Non-pigmented ciliary epithelial cell (primary cell): ENCODE measurements around the gene PLPP4.

Experiments used
- DNase-seq: peaks from one replicate; pipeline ENCODE4 v3.0.0-alpha.2; 2010; ENCODE audit warnings: low read depth

PLPP4 gene

DNA sequence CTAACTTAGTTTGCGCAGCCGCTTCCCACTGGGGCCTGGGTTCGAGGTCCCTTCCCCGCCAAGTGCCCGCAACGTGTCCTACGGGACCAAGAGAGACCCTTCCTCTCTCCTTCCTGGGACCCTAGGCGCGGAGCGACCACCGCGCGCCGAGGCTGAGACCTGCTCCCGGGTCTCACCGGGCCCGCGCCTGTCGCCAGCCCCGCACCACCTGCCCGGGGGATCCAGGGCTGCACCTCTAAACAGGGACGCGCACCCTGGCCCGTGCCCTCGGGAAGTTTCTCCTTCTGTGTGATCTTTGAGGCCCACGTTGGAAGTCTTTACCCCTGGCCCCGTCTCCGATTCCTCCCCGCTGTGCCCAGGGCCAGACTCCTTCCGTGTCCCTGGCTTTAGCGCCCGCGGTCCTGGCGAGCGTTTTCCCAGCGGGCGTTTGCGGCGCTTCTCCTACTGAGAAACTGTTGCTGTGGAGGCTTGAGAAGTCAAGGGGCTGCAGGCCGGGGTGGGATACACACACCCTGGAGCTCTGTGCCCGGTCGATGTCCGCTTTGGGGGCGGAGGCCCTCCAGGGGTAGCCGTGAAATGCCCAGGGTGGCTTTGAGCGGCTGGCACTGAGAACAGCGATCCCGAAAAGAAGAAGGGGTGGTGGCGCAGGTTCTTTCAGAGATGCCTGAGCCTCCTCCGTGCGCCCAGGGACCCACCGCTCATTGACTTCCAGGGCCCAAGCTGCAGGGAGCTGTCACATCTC is 575 bp downstream of the PLPP4 start:
- no peak for DNase-seq

- no peak for DNase-seq
Measured at GRCh38 chr10:120458432-120458831, 1.4 kb downstream of the PLPP4 start.

- DNase-seq = no peak
Measured at GRCh38 chr10:120459185-120459584, 2.2 kb downstream of the PLPP4 start.

DNA sequence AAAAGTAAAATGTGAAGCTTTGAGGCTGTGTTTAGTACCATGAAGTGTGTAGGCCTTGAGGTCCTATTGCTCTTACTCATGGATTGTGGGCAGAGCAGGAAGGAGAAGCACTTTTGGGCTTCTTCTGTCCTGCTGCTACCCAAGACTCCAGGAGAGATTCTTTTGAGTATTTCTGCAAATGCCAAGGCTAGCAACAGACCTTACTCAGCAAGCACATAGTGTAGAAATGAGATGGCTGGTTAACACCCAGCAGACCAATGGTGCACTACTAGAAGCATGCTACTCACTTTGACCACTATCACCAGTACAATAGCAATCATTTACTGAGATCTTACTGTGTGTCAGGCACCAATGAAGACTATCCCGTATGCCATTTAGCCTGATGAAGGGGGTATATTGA is 3.2 kb downstream of the PLPP4 start:
- no peak for DNase-seq

DNA sequence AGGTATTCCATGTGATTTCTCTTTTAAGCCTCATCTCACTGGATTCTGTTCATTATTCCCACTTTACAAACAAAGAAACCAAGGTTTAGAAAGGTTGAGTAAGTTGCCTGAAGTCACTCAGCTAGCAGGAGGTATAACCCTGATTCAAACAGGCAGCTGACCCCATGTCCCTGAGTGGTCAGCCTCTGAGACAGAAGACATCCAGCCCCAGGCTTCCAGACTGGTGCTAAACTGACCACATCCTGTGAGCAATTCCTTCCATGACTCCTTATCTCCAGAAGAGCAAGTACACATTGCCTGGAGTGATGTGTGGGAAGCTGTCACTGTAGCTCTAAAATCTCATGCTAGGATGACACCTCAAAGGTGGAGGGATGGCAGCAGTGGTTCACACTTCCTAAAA is 3.7 kb downstream of the PLPP4 start:
- peak; percentile 99 for DNase-seq

- no peak for DNase-seq
Measured at GRCh38 chr10:120462018-120462682, 5.1 kb downstream of the PLPP4 start.

DNA sequence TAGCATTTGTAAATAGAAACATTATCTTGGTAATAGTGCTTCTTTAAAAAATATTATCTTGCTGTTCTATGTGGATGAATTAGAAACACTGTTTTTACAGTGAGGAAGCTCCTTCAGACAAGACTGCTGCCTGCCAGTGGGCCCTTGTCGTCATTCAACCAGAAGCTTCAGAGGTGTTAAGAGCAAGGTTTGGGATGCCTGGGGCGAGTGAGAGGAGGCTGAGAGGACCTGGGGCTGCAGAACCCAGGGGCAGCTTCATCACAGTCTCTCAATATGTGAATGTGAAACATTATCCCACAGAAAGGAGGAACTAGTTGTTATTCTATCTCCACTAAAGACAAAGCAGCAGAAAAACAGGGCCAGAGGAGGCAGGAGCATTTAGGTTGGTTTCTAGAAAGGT is 8.1 kb downstream of the PLPP4 start:
- no peak for DNase-seq

- DNase-seq = no peak
Measured at GRCh38 chr10:120466006-120466405, 9.0 kb downstream of the PLPP4 start.

GRCh38 chr10:120473593-120473992 is 16.6 kb downstream of the PLPP4 start:
- DNase-seq = no peak

GRCh38 chr10:120474956-120475355 is 17.9 kb downstream of the PLPP4 start:
- DNase-seq = no peak

DNA sequence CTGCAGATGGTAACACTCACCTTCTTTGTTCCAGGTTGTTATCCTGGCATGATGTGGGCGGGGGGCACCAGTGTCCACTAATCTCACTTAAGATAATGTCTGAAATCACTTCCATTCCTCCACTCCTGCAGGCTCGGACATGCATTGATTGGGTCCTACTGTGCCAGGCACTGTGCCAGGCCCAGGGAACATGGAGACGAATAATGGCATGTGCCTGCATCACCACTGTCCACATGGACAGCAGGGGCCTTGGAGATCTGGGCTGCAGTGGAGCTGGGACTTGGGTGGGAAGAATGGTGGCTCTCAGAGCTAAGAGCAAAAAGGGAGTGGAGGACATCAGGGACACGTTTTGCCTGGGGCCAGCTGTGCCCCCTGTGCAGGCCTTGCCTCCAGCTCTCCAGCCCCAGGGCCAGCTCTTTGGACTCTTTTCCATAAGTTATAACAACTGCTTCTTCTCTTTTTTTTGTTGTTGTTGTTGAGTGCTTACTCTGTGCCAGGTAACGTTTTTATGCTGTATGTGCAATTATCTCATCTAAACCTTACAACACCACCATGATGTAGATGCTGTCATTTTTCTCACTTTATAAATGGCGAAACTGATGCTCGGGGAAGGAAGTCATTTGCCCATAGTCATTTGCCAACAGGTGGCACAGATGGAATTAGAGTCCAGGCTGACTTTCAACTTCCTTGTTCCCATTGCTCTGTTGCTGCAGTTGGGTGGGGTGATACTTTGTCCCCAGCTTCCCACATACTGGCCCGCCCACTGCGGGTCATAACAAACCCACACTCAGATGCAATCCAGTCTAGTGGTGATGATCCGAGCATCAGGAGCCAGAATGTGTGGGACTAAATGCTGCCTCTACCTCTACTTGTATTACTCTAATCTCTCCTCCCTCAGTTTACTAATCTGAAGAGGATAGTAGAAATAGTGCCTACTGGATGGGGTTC is 19.1 kb downstream of the PLPP4 start:
- DNase-seq = no peak

GRCh38 chr10:120477021-120477742 is 20.2 kb downstream of the PLPP4 start:
- DNase-seq = no peak

- no peak for DNase-seq
Measured at GRCh38 chr10:120477743-120478141, 20.7 kb downstream of the PLPP4 start.

DNA sequence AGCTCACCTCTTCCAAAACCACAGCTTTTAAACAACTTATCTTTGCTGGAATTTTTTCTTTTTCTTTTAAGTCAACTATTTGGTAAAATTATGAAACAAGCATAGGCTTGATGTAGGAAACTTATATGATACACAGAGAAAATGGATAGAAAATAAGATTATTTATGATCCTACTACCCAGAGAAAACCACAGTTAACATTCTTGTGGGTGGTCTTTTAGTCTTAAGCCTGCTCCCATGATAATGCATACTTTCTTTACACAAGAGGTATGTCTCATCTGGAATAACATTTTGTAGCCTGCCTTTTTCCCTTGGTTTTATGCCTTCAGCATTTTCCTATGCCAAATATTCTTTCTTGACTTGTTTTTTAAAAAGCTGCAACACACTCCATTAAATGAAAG is 21.4 kb downstream of the PLPP4 start:
- DNase-seq = no peak

DNA sequence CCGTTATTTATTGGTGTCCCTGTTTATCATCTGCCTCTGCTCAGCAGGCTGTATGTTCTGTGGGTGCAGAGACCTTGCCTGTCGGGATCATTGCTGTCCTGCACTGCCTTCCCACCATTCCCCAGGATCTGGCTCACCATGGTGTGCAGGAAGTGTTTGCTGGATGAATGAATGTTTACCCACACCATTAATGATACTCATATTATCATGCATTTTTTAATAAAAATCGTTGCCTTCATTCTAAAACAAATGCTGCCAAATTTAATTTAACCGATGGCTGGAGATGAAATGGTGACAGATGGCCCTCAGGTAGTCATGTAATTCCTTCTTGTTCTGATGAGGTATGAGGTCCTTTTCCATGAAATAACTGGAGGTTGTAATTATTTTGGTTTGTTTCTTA is 22.5 kb downstream of the PLPP4 start:
- DNase-seq = no peak

GRCh38 chr10:120480065-120480600 is 23.1 kb downstream of the PLPP4 start:
- DNase-seq = no peak

DNA sequence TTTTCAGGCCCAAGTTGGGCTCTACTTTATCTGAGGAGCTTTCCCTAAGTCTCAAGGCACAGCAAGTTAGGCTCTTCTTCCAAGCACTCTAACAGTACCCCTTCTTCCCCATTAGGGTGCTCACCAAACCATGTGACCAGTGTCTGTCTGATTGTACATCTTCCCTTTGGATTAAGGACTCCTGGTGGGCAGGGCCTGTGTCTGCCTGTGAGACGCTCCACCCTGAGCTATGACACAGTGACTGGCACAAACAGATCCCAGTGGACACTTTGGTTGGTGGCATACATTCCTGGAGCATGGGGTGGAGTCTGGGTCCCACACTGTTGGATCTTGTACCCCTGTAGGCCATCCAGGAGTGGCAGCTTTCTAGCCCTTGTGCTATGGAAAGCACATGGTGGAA is 23.8 kb downstream of the PLPP4 start:
- no peak for DNase-seq

DNA sequence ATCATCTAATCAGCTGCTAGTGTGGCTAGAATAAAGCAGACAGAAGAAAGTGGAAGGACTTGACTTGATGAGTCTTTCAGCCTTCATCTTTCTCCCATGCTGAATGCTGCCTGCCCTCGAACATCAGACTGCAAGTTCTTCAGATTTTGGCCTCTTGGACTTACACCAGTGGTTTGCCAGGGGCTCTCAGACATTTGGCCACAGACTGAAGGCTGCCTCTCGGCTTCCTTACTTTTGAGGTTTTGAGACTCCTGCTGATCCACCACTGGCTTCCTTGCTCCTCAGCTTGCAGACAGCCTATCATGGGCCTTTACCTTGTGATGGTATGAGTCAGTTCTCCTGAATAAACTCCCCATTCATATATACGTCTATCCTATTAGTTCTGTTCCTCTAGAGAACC is 26.0 kb downstream of the PLPP4 start:
- no peak for DNase-seq

DNA sequence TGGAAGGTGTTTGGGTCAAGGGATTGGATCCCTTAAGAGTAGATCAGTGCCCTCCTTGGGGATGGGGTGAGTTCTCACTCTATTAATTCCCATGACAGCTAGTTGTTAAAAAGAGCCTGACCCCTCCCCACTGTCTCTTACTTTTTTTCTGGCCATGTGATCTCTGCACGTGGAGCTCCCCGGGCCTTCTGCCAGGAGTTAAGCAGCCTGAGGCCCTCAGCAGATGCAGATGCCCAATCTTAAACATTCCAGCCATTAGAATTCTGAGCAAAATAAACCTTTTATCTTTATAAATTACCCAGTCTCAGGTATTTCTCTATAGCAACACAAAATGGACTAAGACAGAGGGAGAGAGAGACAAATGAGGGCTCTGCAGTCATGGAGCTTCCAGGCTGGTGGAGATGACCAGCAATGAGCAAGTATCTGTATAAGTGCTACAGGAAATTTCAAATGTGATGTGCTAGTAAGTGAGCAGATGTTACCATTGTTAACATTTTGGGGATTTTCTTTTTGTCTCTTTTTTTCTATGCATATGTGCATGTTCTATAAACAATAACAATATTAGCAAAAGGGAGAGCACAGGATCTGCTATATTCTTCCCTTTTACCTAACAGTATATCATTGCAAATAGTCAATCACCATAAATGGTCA is 26.7 kb downstream of the PLPP4 start:
- DNase-seq = no peak

DNA sequence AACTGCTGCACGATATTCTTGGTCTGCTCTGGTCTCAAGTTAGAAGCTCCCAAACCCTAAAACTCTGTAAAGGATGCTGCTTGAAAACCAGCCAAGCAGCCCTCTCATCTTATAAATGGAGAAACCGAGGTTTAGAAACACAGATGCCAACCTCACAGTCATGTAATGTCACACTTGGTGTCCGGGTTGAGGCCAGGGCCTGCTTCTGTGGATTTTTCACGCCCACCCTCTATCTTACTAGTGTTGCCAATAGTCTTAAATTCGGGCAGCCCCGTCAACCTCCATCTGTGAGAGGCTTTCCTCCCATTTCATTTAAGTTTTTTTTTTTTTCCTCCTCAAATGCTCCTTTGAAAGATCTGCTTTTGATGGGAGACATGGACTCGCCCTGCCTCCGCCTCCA is 28.9 kb downstream of the PLPP4 start:
- no peak for DNase-seq

DNA sequence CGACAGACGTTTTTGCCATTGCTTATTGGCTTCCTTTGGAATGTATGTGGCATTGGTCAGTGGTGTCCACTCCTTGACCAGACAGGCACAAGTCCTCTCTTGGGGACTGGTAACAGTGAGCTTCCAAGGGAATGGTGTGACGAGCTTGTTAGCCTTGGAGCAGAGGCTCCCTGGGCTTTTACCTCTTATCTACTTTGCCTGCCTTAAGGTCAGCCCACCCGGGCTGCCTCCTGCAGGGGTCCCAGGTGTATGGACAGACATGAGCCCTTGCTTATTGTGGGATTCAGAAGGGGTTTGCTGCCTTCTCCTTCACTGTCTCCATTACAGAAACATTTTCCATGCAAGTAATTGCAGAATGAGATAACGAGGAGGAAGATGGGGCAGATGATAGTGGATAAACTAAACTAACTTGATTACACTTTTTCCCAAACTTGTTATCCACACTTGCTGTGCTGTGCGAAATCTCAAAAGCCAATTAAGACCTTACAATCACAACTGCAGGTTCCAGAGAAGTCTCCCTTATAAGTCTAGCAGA is 29.7 kb downstream of the PLPP4 start:
- no peak for DNase-seq
